Measurements from ENCODE around the gene NBAS.

- TF ChIP-seq POLR2AphosphoS5 (IDR thresholded peaks at IDR 0.05; ENCODE audit: insufficient read depth in 1 of 2, low read depth in 1 of 2) (no peak), POLR2A (IDR thresholded peaks at IDR 0.05) (no peak), CTCF (IDR thresholded peaks at IDR 0.05) (no peak)
Measured at GRCh38 chr2:15506229-15506819, 54.8 kb downstream of the NBAS start.
